GM12874 (cell line): ENCODE data around the gene MCRIP1.

Source experiments
- TF ChIP-seq, protein P1 (sequence below): IDR thresholded peaks from 2 replicates; pipeline ENCODE4 v1.5.1; 2011; ENCODE audit warnings: low read depth, mild to moderate bottlenecking, control low read depth, low read length, moderate library complexity; ENCODE audit not compliant: insufficient read depth

Gene MCRIP1

DNA sequence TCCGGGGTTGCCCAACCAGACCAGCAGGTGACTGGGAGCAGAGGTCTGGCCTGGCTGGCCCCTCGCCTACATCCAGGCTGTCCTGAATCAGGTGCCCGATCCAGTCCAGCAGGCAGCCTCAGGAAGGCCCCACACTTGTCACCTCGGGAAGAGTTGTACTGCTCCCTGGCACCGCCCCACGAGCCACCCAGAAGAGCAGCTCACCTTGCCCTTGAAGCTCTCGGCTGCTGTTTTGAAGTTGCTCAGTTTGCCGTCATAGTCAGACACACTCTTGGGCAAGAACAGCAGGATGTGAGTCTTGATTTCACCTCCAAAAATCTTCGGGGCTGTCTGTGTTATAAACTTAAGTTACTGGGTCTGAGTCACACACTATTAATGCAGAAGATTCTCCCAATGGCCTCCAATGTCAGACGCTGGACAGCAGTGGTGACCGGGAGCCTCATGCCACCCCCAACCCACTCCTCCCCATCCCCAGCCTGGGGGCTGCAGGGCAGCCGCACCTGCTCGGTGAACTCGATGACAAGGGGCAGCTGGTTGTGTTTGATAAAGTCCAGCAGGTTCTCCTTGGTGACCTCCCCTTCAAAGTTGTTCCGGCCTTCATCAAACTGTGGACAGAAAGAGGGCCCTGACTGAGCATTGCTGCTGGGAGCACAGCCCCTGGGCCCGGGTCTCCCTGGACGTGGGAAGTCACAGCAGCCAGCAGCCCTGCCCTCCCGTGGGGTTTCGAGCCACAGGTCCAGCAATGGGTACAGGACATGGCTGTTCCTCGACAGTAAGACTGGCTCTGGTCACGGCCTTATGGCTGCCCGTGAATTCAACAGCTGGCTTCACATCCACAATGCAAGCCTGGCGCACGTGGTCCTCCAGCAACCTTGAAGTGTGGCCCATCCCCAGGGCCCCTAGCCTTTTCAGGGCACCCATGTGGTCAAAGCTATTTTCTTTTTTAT is 13.9 kb upstream of the MCRIP1 start:
- TF ChIP-seq, protein P1, sequence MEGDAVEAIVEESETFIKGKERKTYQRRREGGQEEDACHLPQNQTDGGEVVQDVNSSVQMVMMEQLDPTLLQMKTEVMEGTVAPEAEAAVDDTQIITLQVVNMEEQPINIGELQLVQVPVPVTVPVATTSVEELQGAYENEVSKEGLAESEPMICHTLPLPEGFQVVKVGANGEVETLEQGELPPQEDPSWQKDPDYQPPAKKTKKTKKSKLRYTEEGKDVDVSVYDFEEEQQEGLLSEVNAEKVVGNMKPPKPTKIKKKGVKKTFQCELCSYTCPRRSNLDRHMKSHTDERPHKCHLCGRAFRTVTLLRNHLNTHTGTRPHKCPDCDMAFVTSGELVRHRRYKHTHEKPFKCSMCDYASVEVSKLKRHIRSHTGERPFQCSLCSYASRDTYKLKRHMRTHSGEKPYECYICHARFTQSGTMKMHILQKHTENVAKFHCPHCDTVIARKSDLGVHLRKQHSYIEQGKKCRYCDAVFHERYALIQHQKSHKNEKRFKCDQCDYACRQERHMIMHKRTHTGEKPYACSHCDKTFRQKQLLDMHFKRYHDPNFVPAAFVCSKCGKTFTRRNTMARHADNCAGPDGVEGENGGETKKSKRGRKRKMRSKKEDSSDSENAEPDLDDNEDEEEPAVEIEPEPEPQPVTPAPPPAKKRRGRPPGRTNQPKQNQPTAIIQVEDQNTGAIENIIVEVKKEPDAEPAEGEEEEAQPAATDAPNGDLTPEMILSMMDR, result no peak

DNA sequence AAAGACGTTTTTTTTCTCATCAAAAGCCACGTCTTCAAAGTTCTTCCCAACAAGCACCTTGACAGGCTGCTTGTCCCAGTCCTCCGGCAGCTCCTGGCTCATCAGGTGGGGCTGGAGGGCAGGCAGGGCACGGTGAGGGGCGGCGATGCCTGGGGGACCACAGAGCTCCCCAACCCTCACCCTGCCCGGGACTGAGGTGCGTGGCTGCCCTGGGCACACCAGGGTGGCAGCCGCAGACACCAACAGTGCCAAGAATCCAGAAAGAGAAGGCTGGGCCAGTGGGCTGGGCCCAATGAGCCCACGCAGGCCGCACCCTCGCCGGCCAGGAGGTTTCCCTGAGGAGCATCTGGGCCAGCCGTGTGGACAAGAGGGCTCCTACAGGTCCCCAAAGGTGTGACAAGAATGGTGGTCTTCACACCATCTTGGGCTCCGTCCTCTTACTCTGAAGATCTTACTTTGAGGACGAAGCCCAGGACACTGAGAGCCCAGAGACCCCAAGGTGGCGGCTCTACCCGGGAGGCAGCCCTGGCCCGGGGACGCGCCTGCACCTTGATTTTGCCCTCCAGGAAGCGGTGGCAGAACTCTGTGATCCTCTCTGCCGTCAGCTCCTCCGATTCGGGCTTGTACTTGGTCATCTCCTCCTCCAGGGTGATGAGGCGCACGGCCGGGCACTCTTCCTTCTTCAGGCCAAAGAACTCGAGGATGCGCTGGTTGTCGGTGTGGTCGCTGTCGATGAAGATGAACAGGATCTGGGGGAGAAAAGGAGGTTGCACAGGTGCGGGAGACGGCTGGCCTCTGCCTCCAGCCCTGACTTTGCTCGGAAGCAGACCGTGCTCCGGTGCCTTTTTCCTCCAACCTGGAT is 13.0 kb upstream of the MCRIP1 start:
- TF ChIP-seq, protein P1, result no peak

DNA sequence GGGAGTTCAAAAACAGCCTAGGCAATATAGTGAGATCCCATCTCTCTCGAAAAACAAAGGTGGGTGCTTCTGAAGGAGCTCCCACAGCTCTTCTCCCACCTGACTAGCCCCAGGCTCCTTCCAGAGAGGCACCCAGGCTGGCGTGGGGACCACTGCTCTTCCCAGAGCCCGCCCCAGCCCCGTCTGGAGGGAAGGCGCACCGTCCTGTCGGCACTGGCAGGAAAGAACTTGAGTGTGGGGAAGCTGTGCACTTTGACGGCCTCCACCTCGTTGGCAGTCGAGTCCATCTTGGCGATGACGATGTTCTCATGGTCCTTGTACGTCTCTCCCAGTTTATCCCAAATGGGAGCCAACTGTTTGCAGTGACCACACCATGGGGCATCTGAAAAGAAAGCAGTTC is 12.3 kb upstream of the MCRIP1 start:
- TF ChIP-seq, protein P1, result no peak

DNA sequence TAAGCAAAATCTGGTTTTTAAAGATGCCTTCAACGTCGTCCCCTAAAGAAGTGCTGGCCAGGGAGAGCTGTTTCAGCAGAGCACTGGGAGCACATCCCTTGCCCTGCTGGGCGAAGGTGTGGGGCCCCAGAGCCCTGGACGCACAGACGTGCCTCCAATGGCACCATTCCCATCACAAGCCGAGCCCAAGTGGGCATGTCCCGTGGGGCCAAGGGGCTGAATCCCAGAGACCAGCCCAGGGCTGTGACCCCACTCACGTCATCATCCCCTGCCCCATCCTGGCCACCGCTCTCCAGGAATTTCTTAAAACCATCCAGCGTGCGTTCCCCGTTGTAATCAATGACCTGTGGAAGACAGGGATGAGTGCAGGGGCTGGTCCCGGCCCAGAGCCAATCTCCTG is 11.8 kb upstream of the MCRIP1 start:
- TF ChIP-seq, protein P1, result no peak

DNA sequence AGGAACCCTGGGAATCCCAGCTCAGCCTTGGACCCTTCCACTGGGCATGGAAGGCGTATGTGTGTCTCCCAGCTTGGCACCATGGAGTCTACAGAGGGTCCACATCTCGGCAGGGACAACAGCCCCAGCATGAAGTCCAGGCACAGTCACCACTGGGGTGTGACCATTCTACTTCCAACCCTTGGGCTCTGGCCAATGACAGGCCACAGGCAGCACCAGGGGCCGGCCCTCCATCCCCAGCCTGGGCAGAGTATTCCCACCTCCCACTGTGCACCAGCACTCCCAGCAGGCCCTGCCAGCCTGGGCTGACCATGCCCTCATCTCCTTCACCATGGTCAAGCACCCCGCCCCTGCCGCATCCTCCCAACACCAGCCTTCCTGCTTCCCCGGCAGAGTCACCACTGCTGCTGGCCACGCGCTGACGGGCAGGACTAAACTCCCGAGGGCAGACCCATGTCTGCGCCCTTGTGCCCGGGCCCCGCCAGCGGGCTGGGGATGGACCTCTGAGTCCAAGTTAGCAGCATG is 11.3 kb upstream of the MCRIP1 start:
- TF ChIP-seq, protein P1, result no peak

DNA sequence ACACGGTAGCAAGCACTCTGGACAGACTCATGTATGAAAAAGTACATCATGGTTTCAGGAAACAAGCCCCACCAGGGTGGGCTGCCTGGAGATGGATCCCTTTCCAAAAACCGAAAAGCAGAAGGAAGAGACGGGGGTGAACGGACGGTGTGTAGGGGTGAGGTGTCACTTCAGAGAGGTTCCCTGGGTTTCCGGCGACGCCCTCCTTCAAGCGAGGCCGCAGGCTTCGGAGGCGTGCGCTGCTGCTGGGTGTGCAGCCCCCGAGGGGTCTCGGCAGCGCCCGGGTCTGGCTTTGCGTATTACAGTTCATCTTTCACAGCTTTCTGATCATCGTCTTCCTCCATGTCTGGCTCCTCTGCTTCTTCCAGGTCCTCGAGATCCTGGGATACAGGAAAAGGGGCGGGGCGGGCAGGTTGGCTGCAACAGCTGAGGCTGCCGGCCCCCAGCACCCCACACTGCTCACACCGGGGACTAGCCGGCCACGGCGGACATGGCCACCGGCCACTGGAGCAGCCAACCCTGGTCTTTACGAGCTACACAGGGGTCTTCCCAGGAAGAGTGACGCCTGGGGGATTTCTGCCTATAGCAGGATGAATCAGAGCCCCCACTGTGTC is 10.7 kb upstream of the MCRIP1 start:
- TF ChIP-seq, protein P1, result no peak
